ENCODE results near the gene MAPK8IP1. TPM values are rescaled to one million over a fixed set of nuclear protein-coding genes. Genes with fewer than 3 reads are reported as not detected.
A peak's percentile ranks its signal among the peaks of the same experiment; 100 is the strongest.

MAPK8IP1 gene
- total RNA-seq, 1 experiment from 2014 or later: 13.6 TPM

DNA sequence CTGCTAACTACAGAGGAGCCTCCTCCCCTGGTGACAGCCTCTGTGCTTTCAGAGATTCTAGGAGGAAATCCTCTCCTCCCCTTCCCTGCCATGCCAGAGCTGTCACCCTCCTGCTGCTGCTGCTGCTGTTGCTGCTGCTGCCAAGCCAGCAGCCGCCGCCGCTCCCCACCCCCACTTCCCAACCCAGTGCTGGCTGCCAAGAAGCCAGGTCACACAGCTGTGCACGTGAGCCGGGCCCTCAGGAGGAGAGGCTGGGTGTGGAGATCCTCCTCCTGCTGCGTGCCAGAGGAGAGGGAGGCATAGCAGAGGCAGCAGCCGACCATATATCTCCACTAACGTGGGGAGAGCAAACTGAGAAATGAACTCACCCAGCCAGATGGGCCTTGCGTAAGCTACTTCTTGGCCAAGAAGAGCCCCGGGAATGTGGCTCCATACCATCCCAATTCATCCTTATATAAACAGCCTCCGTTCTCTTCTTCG lies 25.8 kb upstream of the MAPK8IP1 start:
- Histone ChIP-seq H3K4me1 (replicated peaks; ENCODE audit: insufficient read depth) (no peaks in the 10 kb centered on the region), H3K4me3 (no peak overlapping the region), H3K79me2 (ENCODE audit: low read depth) (no peaks in the 10 kb centered on the region), H3K27me3 (ENCODE audit: insufficient read depth, low read depth) (no peaks in the 10 kb centered on the region), H3K36me3 (ENCODE audit: low read depth) (0 out of 2 replicates have a peak, but pooled peaks cover 3% of the 10 kb centered on the region), H3K9me2 (ENCODE audit: insufficient read depth) (no peaks in the 10 kb centered on the region), H3K4me2 (no peak overlapping the region), H3F3A (ENCODE audit: insufficient read depth, low read depth) (no peaks in the 10 kb centered on the region), H2AFZ (no peak overlapping the region), H4K20me1 (ENCODE audit: insufficient read depth) (no peaks in the 10 kb centered on the region), H3K9me3 (ENCODE audit: insufficient read depth, low read depth) (no peaks in the 10 kb centered on the region), H3K27ac (no peak overlapping the region)
- TF ChIP-seq, protein P1, sequence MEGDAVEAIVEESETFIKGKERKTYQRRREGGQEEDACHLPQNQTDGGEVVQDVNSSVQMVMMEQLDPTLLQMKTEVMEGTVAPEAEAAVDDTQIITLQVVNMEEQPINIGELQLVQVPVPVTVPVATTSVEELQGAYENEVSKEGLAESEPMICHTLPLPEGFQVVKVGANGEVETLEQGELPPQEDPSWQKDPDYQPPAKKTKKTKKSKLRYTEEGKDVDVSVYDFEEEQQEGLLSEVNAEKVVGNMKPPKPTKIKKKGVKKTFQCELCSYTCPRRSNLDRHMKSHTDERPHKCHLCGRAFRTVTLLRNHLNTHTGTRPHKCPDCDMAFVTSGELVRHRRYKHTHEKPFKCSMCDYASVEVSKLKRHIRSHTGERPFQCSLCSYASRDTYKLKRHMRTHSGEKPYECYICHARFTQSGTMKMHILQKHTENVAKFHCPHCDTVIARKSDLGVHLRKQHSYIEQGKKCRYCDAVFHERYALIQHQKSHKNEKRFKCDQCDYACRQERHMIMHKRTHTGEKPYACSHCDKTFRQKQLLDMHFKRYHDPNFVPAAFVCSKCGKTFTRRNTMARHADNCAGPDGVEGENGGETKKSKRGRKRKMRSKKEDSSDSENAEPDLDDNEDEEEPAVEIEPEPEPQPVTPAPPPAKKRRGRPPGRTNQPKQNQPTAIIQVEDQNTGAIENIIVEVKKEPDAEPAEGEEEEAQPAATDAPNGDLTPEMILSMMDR (conservative IDR thresholded peaks at IDR 0.05): no peak
- no peak for TF ChIP-seq EZH2 (IDR thresholded peaks at IDR 0.05; ENCODE audit: low read depth)
- POLR2A ChIA-PET (ENCODE audit: unreplicated experiment): no interaction called here
- intact Hi-C loops (cut with micrococcal nuclease; ENCODE audit: unreplicated experiment): no loop called here
- no TSS peak for BruUV-seq (replicated peaks)
- CTCF ChIA-PET: interaction anchor here (0.6 to 0.7 kb wide), 2 partner anchors 12 to 734 kb away, joined by 4 to 11 read pairs; no protein-coding TSS in a partner anchor
- peak in 1 of 2 experiments; percentile 10 for DNase-seq

DNA sequence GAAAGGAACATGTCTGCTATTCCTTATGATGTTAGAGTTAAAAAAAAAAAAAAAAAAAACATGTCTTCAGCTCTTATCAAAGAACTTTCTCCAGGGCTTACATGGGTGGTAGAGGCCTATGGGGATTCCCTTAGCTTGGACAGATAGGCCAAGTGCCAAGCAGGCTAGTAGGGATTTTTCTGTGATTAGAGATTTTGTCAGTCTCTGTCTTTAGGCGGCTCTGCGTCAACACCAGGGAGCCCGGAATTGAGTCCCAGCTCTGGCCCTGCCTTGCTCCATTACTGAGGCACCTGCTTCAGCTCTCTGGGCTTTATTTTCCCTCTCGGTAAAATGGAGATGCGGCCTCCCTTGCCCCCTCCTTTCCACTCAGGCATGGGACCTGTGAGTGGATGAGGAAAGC lies 25.1 kb upstream of the MAPK8IP1 start:
- H3K4me2 ChIP-seq: no peak overlapping the region
- no peaks in the 10 kb centered on the region for H4K20me1 ChIP-seq (ENCODE audit: insufficient read depth)
- TF ChIP-seq, protein P1 (conservative IDR thresholded peaks at IDR 0.05): no peak
- TF ChIP-seq EZH2 (IDR thresholded peaks at IDR 0.05; ENCODE audit: low read depth): no peak
- H3K79me2 ChIP-seq (ENCODE audit: low read depth): no peaks in the 10 kb centered on the region
- H3K9me3 ChIP-seq (ENCODE audit: insufficient read depth, low read depth): no peaks in the 10 kb centered on the region
- no peaks in the 10 kb centered on the region for H3K27me3 ChIP-seq (ENCODE audit: insufficient read depth, low read depth)
- H3K9me2 ChIP-seq (ENCODE audit: insufficient read depth): no peaks in the 10 kb centered on the region
- 0 out of 2 replicates have a peak, but pooled peaks cover 3% of the 10 kb centered on the region for H3K36me3 ChIP-seq (ENCODE audit: low read depth)
- DNase-seq: no peak
- ChIA-PET CTCF (interaction anchor here (0.6 to 0.7 kb wide), 2 partner anchors 12 to 735 kb away, joined by 4 to 11 read pairs; no protein-coding TSS in a partner anchor), POLR2A (ENCODE audit: unreplicated experiment) (no interaction called here)
- intact Hi-C loops (cut with micrococcal nuclease; ENCODE audit: unreplicated experiment): no loop called here
- no peak overlapping the region for H3K4me3 ChIP-seq
- no peaks in the 10 kb centered on the region for H3K4me1 ChIP-seq (replicated peaks; ENCODE audit: insufficient read depth)
- no peak overlapping the region for H3K27ac ChIP-seq
- no TSS peak for BruUV-seq (replicated peaks)
- H3F3A ChIP-seq (ENCODE audit: insufficient read depth, low read depth): no peaks in the 10 kb centered on the region
- no peak overlapping the region for H2AFZ ChIP-seq

DNA sequence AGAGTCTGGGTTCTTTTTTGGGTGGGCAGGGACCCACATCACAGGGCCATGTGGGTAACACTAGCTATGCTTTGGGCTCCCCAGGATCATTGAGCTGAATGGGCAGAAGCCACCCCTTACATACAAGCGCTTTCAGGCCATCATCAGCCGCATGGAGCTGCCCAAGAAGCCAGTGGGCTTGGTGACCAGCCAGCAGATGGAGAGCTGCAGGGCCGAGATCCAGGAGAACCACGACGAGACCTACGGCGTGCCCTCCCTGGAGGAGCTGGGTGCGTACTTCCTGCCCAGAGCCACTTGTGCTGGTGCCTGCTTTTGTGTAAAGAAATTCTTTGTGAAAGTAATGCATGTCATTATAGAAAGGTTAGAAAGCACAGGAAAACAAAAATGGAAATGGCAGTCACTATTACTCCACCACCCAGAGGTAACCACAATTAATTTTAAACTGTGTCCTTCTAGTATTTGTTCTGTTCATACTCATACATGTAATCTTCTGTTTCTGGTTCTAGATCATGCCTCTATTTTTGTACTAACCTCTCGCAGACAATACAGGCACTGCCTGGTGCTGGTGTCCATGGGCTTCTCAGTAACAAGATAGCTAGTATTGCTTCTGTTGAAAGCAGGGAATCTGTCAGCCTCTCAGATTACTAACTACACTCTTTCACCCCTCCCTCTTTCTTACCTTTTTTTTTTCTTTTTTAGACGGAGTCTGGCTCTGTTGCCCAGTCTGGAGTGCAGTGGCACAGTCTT lies 24.5 kb upstream of the MAPK8IP1 start:
- Histone ChIP-seq H3K9me3 (ENCODE audit: insufficient read depth, low read depth) (no peaks in the 10 kb centered on the region), H2AFZ (no peak overlapping the region), H3K4me2 (no peak overlapping the region), H3K4me3 (no peak overlapping the region), H3K9me2 (ENCODE audit: insufficient read depth) (no peaks in the 10 kb centered on the region), H3K79me2 (ENCODE audit: low read depth) (no peaks in the 10 kb centered on the region), H4K20me1 (ENCODE audit: insufficient read depth) (no peaks in the 10 kb centered on the region), H3K36me3 (ENCODE audit: low read depth) (0 out of 2 replicates have a peak, but pooled peaks cover 3% of the 10 kb centered on the region), H3K4me1 (replicated peaks; ENCODE audit: insufficient read depth) (no peaks in the 10 kb centered on the region), H3F3A (ENCODE audit: insufficient read depth, low read depth) (no peaks in the 10 kb centered on the region), H3K27me3 (ENCODE audit: insufficient read depth, low read depth) (no peaks in the 10 kb centered on the region), H3K27ac (no peak overlapping the region)
- intact Hi-C loops (cut with micrococcal nuclease; ENCODE audit: unreplicated experiment): no loop called here
- BruUV-seq (replicated peaks): no TSS peak
- no peak for TF ChIP-seq EZH2 (IDR thresholded peaks at IDR 0.05; ENCODE audit: low read depth)
- TF ChIP-seq, protein P1 (conservative IDR thresholded peaks at IDR 0.05): no peak
- CTCF ChIA-PET: interaction anchor here (0.6 kb wide), 1 partner anchor 107 kb away, joined by 6 read pairs; no protein-coding TSS in a partner anchor
- POLR2A ChIA-PET (ENCODE audit: unreplicated experiment): no interaction called here
- no peak for DNase-seq

All from PC-9 (cell line).